ENCODE data around the gene SFXN3.

GRCh38 chr10:101040061-101040460 is 9.0 kb downstream of the SFXN3 start:
- TF ChIP-seq, protein P1, sequence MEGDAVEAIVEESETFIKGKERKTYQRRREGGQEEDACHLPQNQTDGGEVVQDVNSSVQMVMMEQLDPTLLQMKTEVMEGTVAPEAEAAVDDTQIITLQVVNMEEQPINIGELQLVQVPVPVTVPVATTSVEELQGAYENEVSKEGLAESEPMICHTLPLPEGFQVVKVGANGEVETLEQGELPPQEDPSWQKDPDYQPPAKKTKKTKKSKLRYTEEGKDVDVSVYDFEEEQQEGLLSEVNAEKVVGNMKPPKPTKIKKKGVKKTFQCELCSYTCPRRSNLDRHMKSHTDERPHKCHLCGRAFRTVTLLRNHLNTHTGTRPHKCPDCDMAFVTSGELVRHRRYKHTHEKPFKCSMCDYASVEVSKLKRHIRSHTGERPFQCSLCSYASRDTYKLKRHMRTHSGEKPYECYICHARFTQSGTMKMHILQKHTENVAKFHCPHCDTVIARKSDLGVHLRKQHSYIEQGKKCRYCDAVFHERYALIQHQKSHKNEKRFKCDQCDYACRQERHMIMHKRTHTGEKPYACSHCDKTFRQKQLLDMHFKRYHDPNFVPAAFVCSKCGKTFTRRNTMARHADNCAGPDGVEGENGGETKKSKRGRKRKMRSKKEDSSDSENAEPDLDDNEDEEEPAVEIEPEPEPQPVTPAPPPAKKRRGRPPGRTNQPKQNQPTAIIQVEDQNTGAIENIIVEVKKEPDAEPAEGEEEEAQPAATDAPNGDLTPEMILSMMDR (IDR thresholded peaks at IDR 0.05): no peak
- no peak for TF ChIP-seq POLR2A (IDR thresholded peaks at IDR 0.05)
